Effector memory CD8-positive, alpha-beta T cell (primary cell): ENCODE measurements around the gene CORO7.

Source experiments
- ATAC-seq: fragments of 150-1000 bp; cut with Tn5 transposase; replicated peaks from 2 replicates; pipeline ENCODE4 v1.10.0; 2021; ENCODE audit warnings: mild to moderate bottlenecking, moderate library complexity
- DNase-seq, 3 experiments: peaks; one replicate each; pipeline ENCODE4 v3.0.0; 2021
- H3K27ac Mint-ChIP-seq, 2 donors: one replicate each; pipeline ENCODE4 v1.8.0; 2022; ENCODE audit warnings: mild to moderate bottlenecking in 2 of 2, mixed read lengths in 2 of 2, moderate library complexity in 2 of 2
- H3K27me3 Mint-ChIP-seq, 2 donors: one replicate each; pipeline ENCODE4 v1.8.0; 2022; ENCODE audit warnings: mixed read lengths in 2 of 2
- H3K36me3 Mint-ChIP-seq: one replicate; pipeline ENCODE4 v1.8.0; 2022; ENCODE audit warnings: mild to moderate bottlenecking, moderate library complexity, mixed read lengths; ENCODE audit not compliant: insufficient read depth
- H3K4me1 Mint-ChIP-seq, 2 donors: one replicate each; pipeline ENCODE4 v1.8.0; 2022; ENCODE audit warnings: low read depth in 2 of 2, mixed read lengths in 2 of 2
- H3K4me3 Mint-ChIP-seq, 2 donors: one replicate each; pipeline ENCODE4 v1.8.0; 2022; ENCODE audit warnings: mild to moderate bottlenecking in 2 of 2, mixed read lengths in 2 of 2, moderate library complexity in 2 of 2
- H3K9me3 Mint-ChIP-seq, 2 donors: one replicate each; pipeline ENCODE4 v1.8.0; 2022; ENCODE audit warnings: mixed read lengths in 2 of 2

CORO7 gene

DNA sequence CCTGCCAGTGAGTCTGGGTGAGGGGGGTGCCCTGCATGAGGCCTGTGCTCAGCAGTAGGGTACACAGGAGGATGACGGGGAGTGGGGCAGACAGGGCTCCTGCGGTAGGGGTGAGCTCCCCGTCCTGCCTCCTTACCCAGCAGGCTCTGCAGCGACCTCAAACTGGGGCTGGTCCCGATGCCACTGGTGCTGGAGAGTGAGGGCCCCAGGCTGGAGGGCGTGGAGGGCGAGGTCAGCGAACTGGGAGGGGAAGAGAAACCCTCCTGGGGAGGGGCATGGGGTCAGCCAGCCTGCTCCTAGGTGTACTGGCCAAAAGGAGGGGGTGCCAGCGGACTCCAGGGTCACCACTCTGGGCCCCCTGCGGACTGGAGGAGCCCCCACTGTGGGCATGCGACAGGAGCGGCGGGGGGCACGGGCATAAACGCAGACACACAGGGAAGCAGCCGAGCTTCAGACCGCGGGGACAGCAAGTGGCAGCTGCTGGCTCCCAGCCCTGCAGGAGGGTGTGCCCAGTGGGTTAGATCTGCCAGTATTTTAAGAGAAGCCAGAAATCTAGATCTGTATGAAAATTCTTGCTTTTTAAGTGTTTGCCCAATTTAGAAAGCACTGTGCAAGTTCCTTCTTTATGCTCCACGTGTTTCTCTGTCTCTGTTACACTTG lies 53.8 kb downstream of the CORO7 start:
- Mint-ChIP-seq H3K36me3 (peaks cover 88% of the 10 kb centered on the region), H3K27ac (no peak overlapping the region)

DNA sequence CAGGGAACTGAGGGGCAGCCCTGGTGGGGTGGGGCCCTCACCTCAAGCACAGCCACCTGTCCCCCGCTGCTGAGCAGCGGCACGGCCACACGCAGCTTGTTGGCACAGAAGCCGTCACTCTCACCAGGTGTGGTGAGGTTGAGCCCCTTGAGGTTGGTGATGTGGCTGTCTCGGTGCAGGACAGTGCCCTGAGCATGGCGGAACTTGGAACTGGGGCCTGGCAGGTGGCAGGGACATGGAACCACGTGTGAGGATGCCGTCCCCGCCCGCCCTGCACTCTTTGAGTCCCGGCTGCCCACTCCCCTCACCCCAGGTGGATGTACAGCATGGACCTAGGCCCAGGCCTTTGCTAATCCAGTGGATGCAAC lies 54.5 kb downstream of the CORO7 start:
- ATAC-seq: no peak
- DNase-seq: no peak
- no peak overlapping the region for H3K27ac Mint-ChIP-seq
- no peaks in the 10 kb centered on the region for H3K27me3 Mint-ChIP-seq
- H3K36me3 Mint-ChIP-seq: peaks cover 88% of the 10 kb centered on the region
- peaks cover 6 to 11% of the 10 kb centered on the region in 2 donors for H3K4me1 Mint-ChIP-seq
- H3K4me3 Mint-ChIP-seq: no peak overlapping the region
- no peaks in the 10 kb centered on the region for H3K9me3 Mint-ChIP-seq

More for the DNA sequence above, 53.8 kb downstream of the CORO7 start:
- Mint-ChIP-seq H3K27me3 (no peaks in the 10 kb centered on the region), H3K4me3 (no peak overlapping the region), H3K4me1 (peaks cover 10 to 11% of the 10 kb centered on the region in 2 donors), H3K9me3 (no peaks in the 10 kb centered on the region)
- ATAC-seq (no peak), DNase-seq (no peak)

GRCh38 chr16:4361033-4361943 lies 55.1 kb downstream of the CORO7 start:
- H3K4me1 Mint-ChIP-seq: peaks cover 6 to 11% of the 10 kb centered on the region in 2 donors
- no peak for ATAC-seq
- H3K36me3 Mint-ChIP-seq: peaks cover 88% of the 10 kb centered on the region
- H3K9me3 Mint-ChIP-seq: no peaks in the 10 kb centered on the region
- H3K4me3 Mint-ChIP-seq: no peak overlapping the region
- no peak overlapping the region for H3K27ac Mint-ChIP-seq
- no peak for DNase-seq
- no peaks in the 10 kb centered on the region for H3K27me3 Mint-ChIP-seq

- ATAC-seq (no peak), DNase-seq (no peak)
These were observed 55.8 kb downstream of the CORO7 start for GRCh38 chr16:4360538-4361021.

DNA sequence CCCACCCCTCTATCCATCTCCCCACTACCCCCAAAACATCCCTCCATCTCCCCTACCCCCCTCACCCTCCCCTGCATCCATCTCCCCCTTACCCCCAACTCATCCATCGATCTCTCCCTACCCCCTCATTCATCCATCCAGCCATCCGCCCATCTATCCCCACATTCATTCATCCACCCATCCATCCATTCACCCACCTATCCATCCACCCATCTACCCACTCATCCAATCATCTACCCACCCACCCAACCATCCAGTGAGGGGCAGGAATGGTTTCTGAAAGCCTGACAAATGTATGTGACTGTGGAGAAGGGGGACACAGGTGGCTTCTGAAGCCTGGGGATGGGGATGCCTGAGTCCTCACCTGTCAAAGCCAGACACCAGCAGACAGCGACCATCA lies 56.5 kb downstream of the CORO7 start:
- H3K27ac Mint-ChIP-seq: peak overlapping the region in 1 of 2 donors; percentile 77
- H3K4me1 Mint-ChIP-seq: peaks cover 4 to 11% of the 10 kb centered on the region in 2 donors
- no peaks in the 10 kb centered on the region for H3K9me3 Mint-ChIP-seq
- ATAC-seq (no peak), DNase-seq (no peak)
- no peaks in the 10 kb centered on the region for H3K27me3 Mint-ChIP-seq
- H3K4me3 Mint-ChIP-seq: peak overlapping the region in 1 of 2 donors; percentile 10
- H3K36me3 Mint-ChIP-seq: peaks cover 95% of the 10 kb centered on the region

More at GRCh38 chr16:4360538-4361021, 55.8 kb downstream of the CORO7 start:
- peak overlapping the region in 1 of 2 donors; percentile 77 for H3K27ac Mint-ChIP-seq
- peaks cover 94% of the 10 kb centered on the region for H3K36me3 Mint-ChIP-seq
- peaks cover 6 to 11% of the 10 kb centered on the region in 2 donors for H3K4me1 Mint-ChIP-seq
- no peak overlapping the region for H3K4me3 Mint-ChIP-seq
- H3K27me3 Mint-ChIP-seq: no peaks in the 10 kb centered on the region
- no peaks in the 10 kb centered on the region for H3K9me3 Mint-ChIP-seq

GRCh38 chr16:4358831-4359561 lies 57.4 kb downstream of the CORO7 start:
- ATAC-seq: peak; percentile 77
- Mint-ChIP-seq H3K9me3 (no peaks in the 10 kb centered on the region), H3K27me3 (no peaks in the 10 kb centered on the region), H3K27ac (peak overlapping the region in 1 of 2 donors; percentile 77), H3K4me3 (no peak overlapping the region), H3K36me3 (peaks cover 95% of the 10 kb centered on the region), H3K4me1 (peaks cover 4 to 14% of the 10 kb centered on the region in 2 donors)
- DNase-seq: peak; percentile 66 to 71 (median 69)

- Mint-ChIP-seq H3K27ac (no peak overlapping the region), H3K36me3 (peaks cover 95% of the 10 kb centered on the region), H3K4me3 (no peak overlapping the region), H3K4me1 (peaks cover 4 to 20% of the 10 kb centered on the region in 2 donors), H3K9me3 (no peaks in the 10 kb centered on the region), H3K27me3 (no peaks in the 10 kb centered on the region)
- ATAC-seq: no peak
- DNase-seq: no peak
These were observed 58.2 kb downstream of the CORO7 start for GRCh38 chr16:4358236-4358635.

DNA sequence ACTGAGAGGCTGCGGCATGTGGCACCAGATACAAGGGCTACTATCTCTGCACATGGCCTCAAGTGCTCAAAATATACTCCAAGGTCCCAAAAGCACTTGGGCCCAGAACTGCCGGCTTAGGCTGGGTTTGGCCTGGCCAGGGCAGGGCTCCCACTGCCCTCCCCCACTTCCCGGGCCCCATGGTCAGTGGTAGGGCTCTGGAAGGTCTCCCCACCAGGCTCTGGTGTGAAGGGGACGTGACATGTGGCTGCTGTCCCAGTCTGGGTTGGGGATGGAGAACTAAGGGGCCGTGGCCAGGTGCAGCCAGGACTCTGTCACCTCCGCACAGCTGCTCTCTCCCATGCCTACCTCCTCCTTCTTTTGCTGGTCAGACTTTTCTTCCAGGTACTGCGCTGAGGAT lies 59.6 kb downstream of the CORO7 start:
- Mint-ChIP-seq H3K9me3 (no peaks in the 10 kb centered on the region), H3K36me3 (peaks cover 89% of the 10 kb centered on the region), H3K4me3 (no peak overlapping the region), H3K27ac (peak overlapping the region in 1 of 2 donors; percentile 62), H3K4me1 (peaks cover 4 to 20% of the 10 kb centered on the region in 2 donors), H3K27me3 (no peaks in the 10 kb centered on the region)
- DNase-seq: no peak
- no peak for ATAC-seq

- no peak for DNase-seq
- Mint-ChIP-seq H3K4me1 (peaks cover 11 to 21% of the 10 kb centered on the region in 2 donors), H3K27me3 (no peaks in the 10 kb centered on the region), H3K4me3 (peak overlapping the region in 1 of 2 donors; percentile 60), H3K36me3 (peaks cover 82% of the 10 kb centered on the region), H3K27ac (peak overlapping the region in 1 of 2 donors; percentile 75), H3K9me3 (no peaks in the 10 kb centered on the region)
- ATAC-seq: no peak
These were observed 61.6 kb downstream of the CORO7 start for GRCh38 chr16:4354512-4355409.

DNA sequence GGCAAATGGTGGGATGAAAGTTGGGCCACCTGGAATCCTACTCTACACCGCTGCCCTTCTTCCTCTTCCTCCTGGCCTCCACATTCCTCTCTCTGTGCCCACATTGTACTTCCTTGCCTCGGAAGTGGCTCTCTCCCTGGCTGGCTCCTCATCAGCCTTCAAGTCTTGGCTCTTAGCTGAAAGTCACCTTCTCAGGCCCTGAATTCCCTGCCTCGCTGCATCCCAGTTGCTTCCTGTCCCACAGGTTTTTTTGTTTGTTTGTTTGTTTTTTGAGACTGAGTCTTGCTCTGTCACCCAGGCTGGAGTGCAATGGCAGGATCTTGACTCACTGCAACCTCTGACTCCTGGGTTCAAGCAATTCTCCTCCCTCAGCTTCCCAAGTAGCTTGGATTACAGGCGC lies 62.7 kb downstream of the CORO7 start:
- Mint-ChIP-seq H3K27me3 (no peaks in the 10 kb centered on the region), H3K4me3 (no peak overlapping the region), H3K9me3 (no peaks in the 10 kb centered on the region), H3K36me3 (peaks cover 73% of the 10 kb centered on the region), H3K27ac (peak overlapping the region in 1 of 2 donors; percentile 75), H3K4me1 (peaks cover 8 to 15% of the 10 kb centered on the region in 2 donors)
- DNase-seq (no peak), ATAC-seq (no peak)

DNA sequence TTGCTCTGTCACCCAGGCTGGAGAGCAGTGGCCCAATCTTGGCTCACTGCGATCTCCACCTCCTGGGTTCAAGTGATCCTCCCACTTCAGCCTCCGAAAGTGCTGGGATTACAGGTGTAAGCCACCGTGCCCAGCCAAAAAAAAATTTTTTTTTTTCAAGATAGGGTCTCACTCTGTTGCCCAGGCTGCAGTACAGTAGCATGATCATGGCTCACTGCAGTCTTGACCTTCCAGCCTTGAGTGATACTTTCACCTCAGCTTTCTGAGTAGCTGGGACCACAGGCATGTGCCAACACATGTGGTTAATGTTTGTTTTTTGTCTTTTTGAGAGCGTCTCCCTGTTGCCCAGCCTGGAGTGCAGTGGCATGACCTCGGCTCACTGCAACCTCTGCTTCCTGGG lies 63.6 kb downstream of the CORO7 start:
- DNase-seq: no peak
- H3K4me3 Mint-ChIP-seq: no peak overlapping the region
- peaks cover 11 to 20% of the 10 kb centered on the region in 2 donors for H3K4me1 Mint-ChIP-seq
- peaks cover 68% of the 10 kb centered on the region for H3K36me3 Mint-ChIP-seq
- H3K27me3 Mint-ChIP-seq: no peaks in the 10 kb centered on the region
- peak overlapping the region in 1 of 2 donors; percentile 12 for H3K27ac Mint-ChIP-seq
- no peaks in the 10 kb centered on the region for H3K9me3 Mint-ChIP-seq
- no peak for ATAC-seq

DNA sequence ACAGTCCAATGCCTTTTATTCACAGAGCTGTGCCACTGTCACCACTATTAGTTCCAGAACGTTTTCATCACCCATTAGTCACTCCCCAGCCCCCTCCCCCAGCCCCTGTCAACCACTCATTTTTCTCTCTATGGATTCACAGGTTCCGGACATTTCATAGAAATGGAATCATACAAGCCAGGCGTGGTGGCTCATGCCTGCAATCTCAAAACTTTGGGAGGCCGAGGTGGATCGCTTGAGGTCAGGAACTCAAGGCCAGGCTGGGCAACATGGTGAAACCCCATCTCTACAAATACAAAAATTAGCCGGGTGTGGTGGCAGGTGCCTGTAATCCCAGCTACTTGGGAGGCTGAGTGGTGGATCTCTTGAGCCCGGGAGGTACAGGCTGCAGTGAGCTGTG lies 64.5 kb downstream of the CORO7 start:
- Mint-ChIP-seq H3K27ac (peak overlapping the region; percentile 12 to 84), H3K27me3 (no peaks in the 10 kb centered on the region), H3K9me3 (no peaks in the 10 kb centered on the region), H3K36me3 (peaks cover 63% of the 10 kb centered on the region), H3K4me3 (peak overlapping the region; percentile 89 to 90), H3K4me1 (peaks cover 11 to 20% of the 10 kb centered on the region in 2 donors)
- no peak for DNase-seq
- no peak for ATAC-seq
